HG03442 (cell line): ENCODE measurements around the gene GOSR2.
"Not testable (repeated sequence)": the region's sequence is repeated elsewhere in the genome, so short reads cannot be mapped to it uniquely, and the experiment has no call there.

Experiments
- ATAC-seq: cut with Tn5 transposase; IDR thresholded peaks from one replicate; pipeline ENCODE4 v1.9.1; 2021; ENCODE audit warnings: mild to moderate bottlenecking, moderate library complexity; ENCODE audit not compliant: unreplicated experiment

GOSR2 gene

GRCh38 chr17:46928467-46929261, 5.7 kb downstream of the GOSR2 start:
- ATAC-seq: no peak

- no peak for ATAC-seq
Observed at GRCh38 chr17:46929413-46929812, 6.5 kb downstream of the GOSR2 start.

GRCh38 chr17:46930051-46930450, 7.1 kb downstream of the GOSR2 start:
- ATAC-seq: no peak

- ATAC-seq: no peak
Observed at GRCh38 chr17:46931596-46931995, 8.6 kb downstream of the GOSR2 start.

- ATAC-seq: no peak
Observed at GRCh38 chr17:46935658-46936266, 12.8 kb downstream of the GOSR2 start.

GRCh38 chr17:46940692-46941404, 17.9 kb downstream of the GOSR2 start:
- no peak for ATAC-seq

GRCh38 chr17:46942441-46943217, 19.7 kb downstream of the GOSR2 start:
- ATAC-seq: no peak

- ATAC-seq: no peak
Observed at GRCh38 chr17:46943218-46943500, 20.2 kb downstream of the GOSR2 start.

- ATAC-seq: no peak
Observed at GRCh38 chr17:46943501-46944393, 20.8 kb downstream of the GOSR2 start.

- no peak for ATAC-seq
Observed at GRCh38 chr17:46944931-46945330, 22.0 kb downstream of the GOSR2 start.

GRCh38 chr17:46947216-46947615, 24.3 kb downstream of the GOSR2 start:
- no peak for ATAC-seq

- ATAC-seq: no peak
Observed at GRCh38 chr17:46948544-46948943, 25.6 kb downstream of the GOSR2 start.

GRCh38 chr17:46949291-46950174, 26.6 kb downstream of the GOSR2 start:
- ATAC-seq: no peak

GRCh38 chr17:46950342-46950996, 27.5 kb downstream of the GOSR2 start:
- ATAC-seq: no peak

- ATAC-seq: no peak
Observed at GRCh38 chr17:46950997-46951621, 28.1 kb downstream of the GOSR2 start.

GRCh38 chr17:46951706-46952105, 28.7 kb downstream of the GOSR2 start:
- no peak for ATAC-seq

- ATAC-seq: no peak
Observed at GRCh38 chr17:46952115-46952514, 29.2 kb downstream of the GOSR2 start.

GRCh38 chr17:46953191-46953590, 30.2 kb downstream of the GOSR2 start:
- not testable (repeated sequence) for ATAC-seq
